Measurements from ENCODE around the gene ARHGAP26.

The ARHGAP26 gene

GRCh38 chr5:142815469-142815868, 45.3 kb downstream of the ARHGAP26 start:
- DNase-seq = no peak

- no peak for DNase-seq
Measured at GRCh38 chr5:142816531-142817430, 46.6 kb downstream of the ARHGAP26 start.

GRCh38 chr5:142817949-142818431, 47.8 kb downstream of the ARHGAP26 start:
- DNase-seq = no peak

- DNase-seq = no peak
Measured at GRCh38 chr5:142819292-142819691, 49.1 kb downstream of the ARHGAP26 start.

- DNase-seq = no peak
Measured at GRCh38 chr5:142819825-142820224, 49.6 kb downstream of the ARHGAP26 start.

GRCh38 chr5:142820447-142820846, 50.3 kb downstream of the ARHGAP26 start:
- DNase-seq = no peak

- DNase-seq = no peak
Measured at GRCh38 chr5:142821034-142821732, 51.0 kb downstream of the ARHGAP26 start.

- peak in 1 of 5 donors; percentile 86 for DNase-seq
Measured at GRCh38 chr5:142821733-142822487, 51.7 kb downstream of the ARHGAP26 start.

GRCh38 chr5:142823126-142823525, 52.9 kb downstream of the ARHGAP26 start:
- DNase-seq = no peak

GRCh38 chr5:142823806-142824205, 53.6 kb downstream of the ARHGAP26 start:
- DNase-seq = peak in 1 of 5 donors; percentile 16

- DNase-seq = no peak
Measured at GRCh38 chr5:142824391-142824790, 54.2 kb downstream of the ARHGAP26 start.

GRCh38 chr5:142825378-142826089, 55.4 kb downstream of the ARHGAP26 start:
- no peak for DNase-seq

- no peak for DNase-seq
Measured at GRCh38 chr5:142826093-142826492, 55.9 kb downstream of the ARHGAP26 start.

- peak in 1 of 5 donors; percentile 75 for DNase-seq
Measured at GRCh38 chr5:142826741-142827492, 56.7 kb downstream of the ARHGAP26 start.

- DNase-seq = no peak
Measured at GRCh38 chr5:142827934-142828576, 57.9 kb downstream of the ARHGAP26 start.

GRCh38 chr5:142828797-142829535, 58.8 kb downstream of the ARHGAP26 start:
- DNase-seq = no peak

GRCh38 chr5:142829801-142830220, 59.6 kb downstream of the ARHGAP26 start:
- DNase-seq = no peak

GRCh38 chr5:142830241-142831008, 60.2 kb downstream of the ARHGAP26 start:
- no peak for DNase-seq

- DNase-seq = no peak
Measured at GRCh38 chr5:142831009-142831383, 60.8 kb downstream of the ARHGAP26 start.

Data from T-helper 1 cell (primary cell).